Neural progenitor cell (in vitro differentiated cells): ENCODE results near the gene PXDN. TPM values are rescaled to one million over a fixed set of nuclear protein-coding genes. Genes with fewer than 3 reads are reported as not detected.
A peak's percentile ranks its signal among the peaks of the same experiment; 100 is the strongest.

Experiments
- DNase-seq: peaks from one replicate; pipeline ENCODE4 v3.0.0-alpha.2; 2016; ENCODE audit warnings: low spot score
- H2AFZ ChIP-seq: fragments of 200-600 bp; sonication (generic); replicated peaks from 2 replicates; pipeline ENCODE4 v1.6.1; 2016; ENCODE audit warnings: antibody characterized with exemption
- H3F3A ChIP-seq: fragments of 200-600 bp; sonication (generic); 2 replicates; pipeline ENCODE4 v1.6.1; 2016; ENCODE audit warnings: antibody characterized with exemption, low read depth
- H3K27ac ChIP-seq: fragments of 200-600 bp; sonication (generic); 2 replicates; pipeline ENCODE4 v1.5.1; 2016; ENCODE audit warnings: mild to moderate bottlenecking
- H3K27me3 ChIP-seq: fragments of 200-600 bp; sonication (generic); 2 replicates; pipeline ENCODE4 v1.6.1; 2016; ENCODE audit warnings: mild to moderate bottlenecking, moderate library complexity
- H3K36me3 ChIP-seq: fragments of 200-600 bp; sonication (generic); 2 replicates; pipeline ENCODE4 v1.5.1; 2016
- H3K4me1 ChIP-seq: fragments of 200-600 bp; sonication (generic); 2 replicates; pipeline ENCODE4 v1.6.1; 2016; ENCODE audit warnings: mixed run types
- H3K4me2 ChIP-seq: fragments of 200-600 bp; sonication (generic); 2 replicates; pipeline ENCODE4 v1.6.1; 2016
- H3K4me3 ChIP-seq: fragments of 200-600 bp; sonication (generic); 2 replicates; pipeline ENCODE4 v1.5.1; 2016
- H3K79me2 ChIP-seq: fragments of 200-600 bp; sonication (generic); 2 replicates; pipeline ENCODE4 v1.6.1; 2016; ENCODE audit warnings: low read depth
- H3K9ac ChIP-seq: fragments of 200-600 bp; sonication (generic); 2 replicates; pipeline ENCODE4 v1.6.1; 2016
- H3K9me3 ChIP-seq: fragments of 200-600 bp; sonication (generic); 2 replicates; pipeline ENCODE4 v1.5.1; 2016; ENCODE audit warnings: low read depth
- H4K20me1 ChIP-seq: fragments of 200-600 bp; sonication (generic); 2 replicates; pipeline ENCODE4 v1.6.1; 2016; ENCODE audit warnings: low read depth
- H3K27ac Mint-ChIP-seq: 3 replicates; pipeline ENCODE4 v1.8.0; 2021; ENCODE audit warnings: mixed read lengths
- H3K27me3 Mint-ChIP-seq: 2 replicates; pipeline ENCODE4 v1.8.0; 2022; ENCODE audit warnings: low read depth, mild to moderate bottlenecking, inconsistent platforms, moderate library complexity, mixed read lengths; ENCODE audit not compliant: insufficient read depth
- H3K36me3 Mint-ChIP-seq: 3 replicates; pipeline ENCODE4 v1.8.0; 2021; ENCODE audit warnings: mixed read lengths
- H3K4me1 Mint-ChIP-seq: 3 replicates; pipeline ENCODE4 v1.8.0; 2021; ENCODE audit warnings: mixed read lengths
- H3K4me3 Mint-ChIP-seq: 3 replicates; pipeline ENCODE4 v1.8.0; 2021; ENCODE audit warnings: mild to moderate bottlenecking, moderate library complexity, mixed read lengths
- H3K9me3 Mint-ChIP-seq: 3 replicates; pipeline ENCODE4 v1.8.0; 2020; ENCODE audit warnings: mixed read lengths
- CTCF ChIP-seq: fragments of 200-600 bp; sonication (generic); IDR thresholded peaks from 2 replicates; pipeline ENCODE4 v1.5.1; 2017; ENCODE audit warnings: antibody characterized with exemption, mild to moderate bottlenecking
- EZH2 ChIP-seq: fragments of 200-600 bp; sonication (generic); IDR thresholded peaks from 2 replicates; pipeline ENCODE4 v1.6.1; 2017; ENCODE audit warnings: antibody characterized with exemption, mild to moderate bottlenecking, moderate library complexity
- EZH2phosphoT487 ChIP-seq: fragments of 200-600 bp; sonication (generic); IDR thresholded peaks from 2 replicates; pipeline ENCODE4 v1.6.1; 2017; ENCODE audit warnings: antibody characterized with exemption
- total RNA-seq: library from RNA; depleted of rRNA; stranded (reverse); fragments of >200 nt; gene quantifications from 2 replicates; pipeline ENCODE4 v1.2.3, GENCODE V29; 2015; ENCODE audit warnings: low replicate concordance

The PXDN gene
- total RNA-seq, 1 donor from 2014 or later, result 118 TPM

GRCh38 chr2:1742301-1742680, 2.0 kb downstream of the PXDN start:
- H3K27me3 ChIP-seq, result peaks cover 41% of the 10 kb centered on the region
- peaks cover 22% of the 10 kb centered on the region for H3F3A ChIP-seq
- H3K4me3 ChIP-seq, result peak overlapping the region; percentile 93
- no peak overlapping the region for H3K27ac ChIP-seq
- H3K9ac ChIP-seq, result no peak overlapping the region
- H3K4me3 Mint-ChIP-seq, result peak overlapping the region; percentile 96
- no peaks in the 10 kb centered on the region for H3K9me3 ChIP-seq
- TF ChIP-seq EZH2phosphoT487, result no peak
- no peak for TF ChIP-seq CTCF
- TF ChIP-seq EZH2, result no peak
- H4K20me1 ChIP-seq, result peaks cover 60% of the 10 kb centered on the region
- DNase-seq, result no peak
- H2AFZ ChIP-seq, result no peak overlapping the region
- peaks cover 55% of the 10 kb centered on the region for H3K79me2 ChIP-seq
- H3K4me2 ChIP-seq, result peak overlapping the region; percentile 83
- peaks cover 20% of the 10 kb centered on the region for H3K27me3 Mint-ChIP-seq
- H3K36me3 ChIP-seq, result no peaks in the 10 kb centered on the region
- peak overlapping the region; percentile 95 for H3K27ac Mint-ChIP-seq
- H3K4me1 ChIP-seq, result peaks cover 12% of the 10 kb centered on the region
- H3K4me1 Mint-ChIP-seq, result peaks cover 21% of the 10 kb centered on the region
- H3K36me3 Mint-ChIP-seq, result peaks cover 32% of the 10 kb centered on the region
- H3K9me3 Mint-ChIP-seq, result peaks cover 29% of the 10 kb centered on the region

GRCh38 chr2:1741851-1742250, 2.5 kb downstream of the PXDN start:
- no peak for TF ChIP-seq CTCF
- no peak for TF ChIP-seq EZH2
- no peak for TF ChIP-seq EZH2phosphoT487
- peaks cover 16% of the 10 kb centered on the region for H3K27me3 Mint-ChIP-seq
- Histone ChIP-seq H3K4me2 (peak overlapping the region; percentile 83), H2AFZ (no peak overlapping the region), H3K79me2 (peaks cover 59% of the 10 kb centered on the region), H3K27ac (no peak overlapping the region), H3K27me3 (peaks cover 37% of the 10 kb centered on the region), H3K9ac (no peak overlapping the region), H3K4me1 (peaks cover 12% of the 10 kb centered on the region), H3F3A (peaks cover 22% of the 10 kb centered on the region), H3K36me3 (no peaks in the 10 kb centered on the region), H3K9me3 (no peaks in the 10 kb centered on the region), H4K20me1 (peaks cover 65% of the 10 kb centered on the region), H3K4me3 (peak overlapping the region; percentile 93)
- DNase-seq, result no peak
- peaks cover 21% of the 10 kb centered on the region for H3K4me1 Mint-ChIP-seq
- H3K9me3 Mint-ChIP-seq, result peaks cover 28% of the 10 kb centered on the region
- H3K4me3 Mint-ChIP-seq, result peak overlapping the region; percentile 96
- no peak overlapping the region for H3K27ac Mint-ChIP-seq
- H3K36me3 Mint-ChIP-seq, result peaks cover 29% of the 10 kb centered on the region

DNA sequence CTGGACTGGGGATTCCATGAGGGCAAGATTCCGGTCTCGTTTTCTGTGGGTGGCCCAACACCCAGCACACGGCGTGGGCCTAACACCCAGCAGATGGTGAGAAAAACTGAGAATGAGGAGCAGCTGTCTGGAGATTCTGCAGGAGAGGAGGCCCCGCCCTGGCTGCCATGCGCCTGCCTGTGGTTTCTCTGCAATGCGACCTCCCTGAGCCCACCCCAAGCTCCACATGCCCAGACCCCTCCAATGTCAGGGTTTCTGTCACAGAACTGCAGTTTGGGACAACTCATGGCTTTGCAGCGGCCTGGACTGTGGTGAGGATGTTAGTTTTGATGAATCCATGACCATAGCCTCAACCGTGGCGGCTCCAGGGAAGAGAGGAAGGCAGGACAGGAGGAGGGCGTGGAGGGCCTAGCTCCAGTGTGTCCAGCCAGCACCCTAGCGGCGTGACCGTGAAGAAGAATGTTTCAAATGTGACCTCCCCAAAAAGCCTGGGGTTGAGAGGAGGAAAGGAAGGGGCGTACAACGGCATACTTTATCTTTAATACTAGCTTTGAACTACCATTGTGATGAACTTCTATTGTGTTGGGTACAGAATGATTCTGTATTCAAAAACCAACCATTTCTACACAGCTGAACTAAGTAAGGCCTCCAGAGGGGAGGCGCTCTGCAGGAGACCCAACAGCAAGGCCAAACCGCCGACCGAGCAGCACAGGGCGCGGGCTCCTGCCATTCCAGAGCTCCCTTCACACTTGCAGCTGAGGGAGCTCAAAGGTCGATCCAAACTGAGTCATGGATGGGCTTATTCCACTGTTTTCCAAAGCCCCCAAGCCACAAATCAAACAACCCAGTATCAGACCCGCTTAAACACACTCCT, 3.4 kb downstream of the PXDN start:
- DNase-seq, result no peak

More for the DNA sequence above, 3.4 kb downstream of the PXDN start:
- Histone ChIP-seq H3K27me3 (peaks cover 28% of the 10 kb centered on the region), H3K79me2 (peaks cover 67% of the 10 kb centered on the region), H3F3A (peaks cover 22% of the 10 kb centered on the region), H3K9ac (no peak overlapping the region), H3K4me2 (no peak overlapping the region), H3K4me1 (peaks cover 12% of the 10 kb centered on the region), H3K4me3 (no peak overlapping the region), H3K36me3 (no peaks in the 10 kb centered on the region), H3K27ac (no peak overlapping the region), H3K9me3 (no peaks in the 10 kb centered on the region), H2AFZ (no peak overlapping the region), H4K20me1 (peaks cover 67% of the 10 kb centered on the region)
- Mint-ChIP-seq H3K36me3 (peaks cover 24% of the 10 kb centered on the region), H3K27me3 (peaks cover 13% of the 10 kb centered on the region), H3K4me1 (peaks cover 21% of the 10 kb centered on the region), H3K4me3 (peak overlapping the region; percentile 96), H3K9me3 (peaks cover 25% of the 10 kb centered on the region), H3K27ac (peak overlapping the region; percentile 58)
- TF ChIP-seq CTCF (no peak), EZH2phosphoT487 (no peak), EZH2 (no peak)
